ENCODE measurements around the gene AQP2. TPM values are rescaled to one million over a fixed set of nuclear protein-coding genes. Genes with fewer than 3 reads are reported as not detected.

The AQP2 gene
- total RNA-seq, 1 donor from 2014 or later: not detected

GRCh38 chr12:49909826-49910225, 40.7 kb upstream of the AQP2 start:
- Histone ChIP-seq H3K27me3 (ENCODE audit: control insufficient read depth, insufficient read depth, low read length) (peaks cover 8% of the 10 kb centered on the region), H3K4me3 (ENCODE audit: low read depth, low read length) (no peak overlapping the region), H3K36me3 (ENCODE audit: control insufficient read depth, insufficient read depth, low read length) (no peaks in the 10 kb centered on the region)
- peak; percentile 61 for DNase-seq (ENCODE audit: low read depth)
- TF ChIP-seq CTCF (IDR thresholded peaks at IDR 0.05; ENCODE audit: insufficient read depth, low read length, poor library complexity, severe bottlenecking): no peak

GRCh38 chr12:49910331-49911212, 40.0 kb upstream of the AQP2 start:
- Histone ChIP-seq H3K4me3 (ENCODE audit: low read depth, low read length) (no peak overlapping the region), H3K36me3 (ENCODE audit: control insufficient read depth, insufficient read depth, low read length) (no peaks in the 10 kb centered on the region), H3K27me3 (ENCODE audit: control insufficient read depth, insufficient read depth, low read length) (peaks cover 5% of the 10 kb centered on the region)
- no peak for DNase-seq (ENCODE audit: low read depth)
- TF ChIP-seq CTCF (IDR thresholded peaks at IDR 0.05; ENCODE audit: insufficient read depth, low read length, poor library complexity, severe bottlenecking): no peak

GRCh38 chr12:49911213-49911605, 39.3 kb upstream of the AQP2 start:
- no peak overlapping the region for H3K4me3 ChIP-seq (ENCODE audit: low read depth, low read length)
- no peaks in the 10 kb centered on the region for H3K27me3 ChIP-seq (ENCODE audit: control insufficient read depth, insufficient read depth, low read length)
- no peaks in the 10 kb centered on the region for H3K36me3 ChIP-seq (ENCODE audit: control insufficient read depth, insufficient read depth, low read length)
- no peak for DNase-seq (ENCODE audit: low read depth)
- TF ChIP-seq CTCF (IDR thresholded peaks at IDR 0.05; ENCODE audit: insufficient read depth, low read length, poor library complexity, severe bottlenecking): no peak

GRCh38 chr12:49912345-49913255, 37.9 kb upstream of the AQP2 start:
- TF ChIP-seq CTCF (IDR thresholded peaks at IDR 0.05; ENCODE audit: insufficient read depth, low read length, poor library complexity, severe bottlenecking): no peak
- H3K36me3 ChIP-seq (ENCODE audit: control insufficient read depth, insufficient read depth, low read length): no peaks in the 10 kb centered on the region

GRCh38 chr12:49916129-49916919, 34.2 kb upstream of the AQP2 start:
- Histone ChIP-seq H3K36me3 (ENCODE audit: control insufficient read depth, insufficient read depth, low read length) (no peaks in the 10 kb centered on the region), H3K4me3 (ENCODE audit: low read depth, low read length) (no peak overlapping the region), H3K27me3 (ENCODE audit: control insufficient read depth, insufficient read depth, low read length) (peaks cover 4% of the 10 kb centered on the region)
- DNase-seq (ENCODE audit: low read depth): no peak
- no peak for TF ChIP-seq CTCF (IDR thresholded peaks at IDR 0.05; ENCODE audit: insufficient read depth, low read length, poor library complexity, severe bottlenecking)

More at GRCh38 chr12:49912345-49913255, 37.9 kb upstream of the AQP2 start:
- no peak for DNase-seq (ENCODE audit: low read depth)
- Histone ChIP-seq H3K4me3 (ENCODE audit: low read depth, low read length) (no peak overlapping the region), H3K27me3 (ENCODE audit: control insufficient read depth, insufficient read depth, low read length) (no peaks in the 10 kb centered on the region)
